HG02870 (cell line): Measurements from ENCODE around the gene KLHL9.
"Not testable (repeated sequence)": the region's sequence is repeated elsewhere in the genome, so short reads cannot be mapped to it uniquely, and the experiment has no call there.

Experiments
- ATAC-seq: cut with Tn5 transposase; IDR thresholded peaks from one replicate; pipeline ENCODE4 v1.9.1; 2021; ENCODE audit warnings: mild to moderate bottlenecking, moderate library complexity; ENCODE audit not compliant: unreplicated experiment

The KLHL9 gene

DNA sequence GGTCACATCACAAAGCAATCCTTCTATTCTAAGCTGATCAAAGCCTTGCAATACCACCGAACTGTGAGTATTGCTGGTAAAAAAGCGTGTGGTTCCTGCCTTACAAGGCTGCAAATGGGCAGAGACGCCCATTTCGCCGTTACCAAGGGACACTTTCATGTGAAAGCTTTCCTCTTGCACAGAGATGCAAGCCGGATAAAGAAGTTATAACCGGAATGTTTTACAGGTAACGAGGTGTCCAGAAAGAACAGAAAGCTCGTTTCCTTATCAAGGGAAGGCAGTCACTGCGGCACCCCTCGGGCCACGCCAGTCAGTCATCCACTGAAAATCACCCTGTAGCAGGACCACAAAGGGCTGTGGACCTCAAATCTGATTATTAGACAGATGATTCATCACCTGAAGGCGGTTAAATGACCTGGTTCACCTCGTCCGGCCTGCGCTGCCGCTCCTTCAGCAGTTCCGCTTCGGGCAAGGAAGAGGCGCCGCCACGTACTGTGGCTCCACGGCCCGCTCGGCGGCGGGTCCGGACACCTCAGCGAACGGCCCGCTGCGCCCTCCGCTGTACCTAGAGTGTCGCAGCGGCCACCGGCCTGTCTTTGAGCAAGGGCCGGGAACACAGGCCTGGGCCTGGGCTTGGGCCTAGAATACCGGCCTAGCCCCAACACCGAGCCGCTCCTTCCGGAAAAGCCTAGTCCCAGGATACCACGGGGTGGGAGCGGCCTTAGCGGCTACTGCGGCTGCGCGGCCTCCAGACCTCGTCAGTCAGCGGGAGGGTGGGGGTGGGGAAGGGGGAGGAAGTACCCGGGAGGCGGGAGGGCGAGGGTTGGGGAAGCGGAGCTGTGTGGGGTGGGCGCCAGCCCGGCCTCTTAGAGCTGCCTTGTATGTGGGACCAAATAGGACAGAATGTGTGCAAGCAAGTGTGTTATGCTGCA, at the start of gene KLHL9:
Gene KLHL9 (minus strand): TSS at position 704 of the 932 bp plus-strand sequence. CDS start 545 bp downstream, at position 159.
- ATAC-seq, result peak; percentile 93

- no peak for ATAC-seq
These were observed 48.4 kb upstream of the KLHL9 start for GRCh38 chr9:21383627-21384026.

DNA sequence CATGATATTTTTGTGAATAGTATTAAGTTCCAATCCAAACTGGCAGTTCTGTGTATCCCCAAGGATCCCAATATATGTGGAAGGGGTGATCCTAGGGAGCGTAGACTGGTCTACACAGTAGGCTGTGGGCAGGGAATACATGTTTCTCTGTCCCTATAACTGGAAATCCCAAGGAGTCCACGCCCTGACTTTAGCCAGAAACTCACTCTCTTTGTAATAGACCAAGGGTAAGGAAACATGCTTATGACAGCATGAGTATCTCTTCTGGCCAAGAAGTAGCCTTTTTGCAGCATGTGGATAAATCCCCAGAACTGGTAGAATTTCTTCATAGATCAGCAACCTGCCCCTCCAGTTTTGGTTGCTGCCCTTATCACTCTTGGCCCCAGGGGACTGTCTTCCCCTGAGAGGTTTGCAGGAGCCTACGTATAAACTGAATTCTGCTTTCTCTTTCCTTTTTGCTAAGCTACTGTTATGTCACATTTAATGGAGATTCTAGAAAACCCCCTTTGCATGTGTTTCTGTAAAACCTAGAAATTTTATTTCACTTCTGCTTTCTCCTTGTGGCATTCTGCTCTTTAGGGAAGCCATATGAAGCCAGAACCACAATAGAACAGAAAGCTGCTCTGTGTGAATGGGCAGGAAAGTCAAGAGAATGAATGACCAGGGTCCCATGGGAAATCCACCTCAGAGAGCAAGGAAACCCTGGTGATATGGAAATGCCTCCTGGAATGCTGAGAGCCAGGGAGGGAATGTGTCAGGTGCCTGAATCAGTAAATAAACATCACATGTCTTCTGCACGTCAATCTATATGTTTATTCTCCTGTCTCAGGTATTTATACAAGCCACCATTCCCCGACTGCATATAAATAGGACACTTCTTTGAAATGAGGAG, 46.5 kb upstream of the KLHL9 start:
- ATAC-seq, result peak; percentile 99

DNA sequence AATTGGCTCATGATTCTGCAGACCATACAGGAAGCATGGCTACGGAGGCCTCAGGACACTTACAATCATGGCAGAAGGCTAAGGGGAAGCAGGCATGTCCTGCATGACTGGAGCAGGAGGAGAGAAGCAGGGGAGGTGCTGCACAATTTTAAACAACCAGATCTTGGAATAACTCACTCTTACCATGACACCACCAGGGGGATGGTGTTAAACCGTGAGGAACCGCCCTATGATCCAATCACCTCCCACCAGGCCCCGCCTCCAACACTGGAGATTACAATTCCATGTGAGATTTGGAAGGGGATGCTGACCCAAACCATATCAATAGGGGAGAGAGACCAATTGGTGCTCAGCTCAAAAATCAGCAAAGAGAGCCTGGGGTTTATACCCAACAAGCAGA, 36.3 kb upstream of the KLHL9 start:
- not testable (repeated sequence) for ATAC-seq

DNA sequence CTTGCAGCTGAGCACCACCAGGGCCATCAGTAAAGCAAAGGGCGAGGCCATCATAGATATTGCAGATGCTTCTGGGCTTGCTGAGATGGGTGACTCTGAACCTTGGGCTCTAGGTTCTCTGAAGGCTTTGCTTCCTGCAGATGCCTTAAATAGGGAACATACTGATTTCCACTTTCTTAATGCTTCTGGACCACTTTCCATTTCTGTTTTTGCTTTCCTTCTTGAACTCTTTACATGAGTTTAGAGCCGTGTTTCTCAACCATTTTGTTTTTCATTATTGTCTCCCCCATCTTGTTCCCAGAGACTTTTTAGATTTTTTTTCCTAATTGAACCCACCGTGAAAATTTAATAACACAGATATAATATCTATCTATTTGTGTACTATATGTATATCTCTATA, 32.8 kb upstream of the KLHL9 start, which contains the start of gene IFNA13:
Gene IFNA13 (minus strand): TSS at position 101 of the 400 bp plus-strand sequence. CDS start 47 bp downstream, at position 54.
- ATAC-seq, result no peak

- peak; percentile 97 for ATAC-seq
These were observed 32.0 kb upstream of the KLHL9 start for GRCh38 chr9:21367169-21367568.

GRCh38 chr9:21362287-21362686, 27.1 kb upstream of the KLHL9 start:
- ATAC-seq, result no peak

- peak; percentile 93 for ATAC-seq
These were observed 22.6 kb upstream of the KLHL9 start for GRCh38 chr9:21357479-21358460.

- ATAC-seq, result no peak
These were observed 15.6 kb upstream of the KLHL9 start, which contains the start of gene IFNA6 for GRCh38 chr9:21350787-21351186. Gene IFNA6, minus strand, starts transcription at chr9:21350887. Its CDS starts 0 bp downstream, at chr9:21350887.

GRCh38 chr9:21348430-21348970, 13.3 kb upstream of the KLHL9 start:
- ATAC-seq, result no peak

DNA sequence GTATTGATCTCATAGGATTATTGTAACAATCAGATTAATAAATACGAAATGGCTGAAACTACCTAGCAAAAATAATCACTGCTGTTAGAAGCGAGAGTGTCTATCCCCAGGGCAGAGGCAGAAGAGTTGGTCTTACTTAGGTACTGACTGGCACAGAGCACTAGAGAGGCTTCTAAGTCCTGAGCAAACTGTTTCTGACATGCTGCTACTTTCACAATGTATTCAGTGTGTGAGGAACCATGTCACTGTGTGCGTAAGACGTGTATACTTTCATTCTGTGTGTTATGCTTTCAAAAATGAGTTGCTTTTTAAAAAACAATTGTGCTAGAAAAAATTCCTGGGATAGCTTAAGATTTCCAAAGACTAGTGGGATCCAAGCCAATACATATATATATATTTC, 5.5 kb upstream of the KLHL9 start:
- no peak for ATAC-seq

- ATAC-seq, result no peak
These were observed 1.3 kb upstream of the KLHL9 start for GRCh38 chr9:21336457-21336856.

DNA sequence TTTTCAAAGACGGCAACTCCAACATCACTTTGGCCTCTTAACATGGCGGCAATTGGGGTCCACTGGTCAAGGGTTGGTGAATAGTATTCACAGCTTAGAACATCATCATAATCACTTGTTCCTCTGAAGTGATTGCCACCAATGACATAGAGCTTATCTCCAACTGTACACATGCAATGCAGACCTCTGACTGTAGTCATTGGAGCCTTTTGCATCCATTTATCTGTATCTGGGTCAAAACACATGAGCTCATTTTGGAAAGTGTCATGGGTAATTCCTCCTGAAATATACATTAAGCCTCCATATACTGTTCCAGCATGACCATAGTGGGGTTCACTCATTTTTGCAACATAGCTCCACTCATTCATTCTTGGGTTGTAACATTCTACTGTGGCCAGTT, 2.0 kb downstream of the KLHL9 start:
- ATAC-seq, result no peak

DNA sequence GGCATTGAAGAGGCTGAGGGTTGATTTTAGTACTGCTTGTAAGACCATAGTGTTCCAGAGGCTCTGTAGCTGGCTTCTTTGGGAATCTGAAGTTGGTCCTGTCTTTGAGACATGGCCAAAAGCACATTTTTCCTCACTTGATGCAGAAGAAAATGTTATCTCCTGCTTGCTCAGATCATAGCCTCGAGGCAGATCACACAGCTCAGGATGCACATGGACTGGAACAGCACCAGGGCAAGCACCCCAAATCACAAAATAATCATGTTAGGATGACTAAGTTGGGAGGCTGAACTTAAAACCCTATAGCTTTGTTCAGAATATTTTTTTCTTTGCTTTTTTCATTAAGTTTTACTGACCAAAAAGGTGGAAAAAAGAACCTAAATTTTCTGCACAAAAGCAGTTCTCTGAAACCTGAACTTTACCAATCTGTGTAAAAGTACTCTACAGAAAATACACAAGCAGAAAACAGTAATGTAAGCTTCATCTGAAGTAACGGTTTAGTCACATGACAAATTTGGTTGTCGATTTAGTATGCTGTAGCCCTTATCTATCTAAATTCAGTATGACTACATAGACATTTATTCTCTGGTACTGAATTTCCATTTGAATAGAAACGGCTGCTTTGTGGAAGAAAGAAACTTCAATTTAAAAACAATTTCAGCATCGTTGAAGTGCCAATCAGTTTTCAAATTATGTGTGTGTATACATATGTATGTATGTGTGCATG, 3.4 kb downstream of the KLHL9 start:
- ATAC-seq, result no peak

- peak; percentile 79 for ATAC-seq
These were observed 8.6 kb downstream of the KLHL9 start for GRCh38 chr9:21326526-21327139.

- ATAC-seq, result no peak
These were observed 11.2 kb downstream of the KLHL9 start for GRCh38 chr9:21324047-21324446.

DNA sequence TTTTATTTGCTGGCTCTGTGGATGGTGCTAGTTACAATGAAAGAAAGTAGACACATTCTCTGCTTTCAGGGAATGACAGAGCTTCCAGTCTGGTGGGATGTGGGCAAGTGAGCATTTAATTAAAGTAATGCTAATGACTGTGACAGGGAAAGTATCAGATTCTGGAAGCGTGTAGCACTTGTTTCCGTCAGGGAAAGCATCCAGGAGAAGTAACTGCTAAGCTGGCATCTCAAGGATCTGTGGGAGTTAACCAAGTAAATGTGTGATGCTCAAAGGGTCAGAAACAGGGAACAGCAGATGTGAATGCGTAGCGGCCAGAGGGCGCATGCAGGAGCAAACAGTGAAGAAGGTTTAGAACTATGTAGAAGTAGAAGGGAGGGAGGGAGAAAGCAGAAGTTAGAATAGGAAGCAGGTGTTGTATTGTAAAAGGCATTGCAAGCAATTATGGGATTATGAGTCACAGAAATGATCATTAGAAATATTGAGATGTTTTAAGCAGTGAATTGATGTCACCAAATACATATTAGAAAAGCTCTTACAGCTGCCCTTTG, 12.2 kb downstream of the KLHL9 start:
- ATAC-seq, result no peak

DNA sequence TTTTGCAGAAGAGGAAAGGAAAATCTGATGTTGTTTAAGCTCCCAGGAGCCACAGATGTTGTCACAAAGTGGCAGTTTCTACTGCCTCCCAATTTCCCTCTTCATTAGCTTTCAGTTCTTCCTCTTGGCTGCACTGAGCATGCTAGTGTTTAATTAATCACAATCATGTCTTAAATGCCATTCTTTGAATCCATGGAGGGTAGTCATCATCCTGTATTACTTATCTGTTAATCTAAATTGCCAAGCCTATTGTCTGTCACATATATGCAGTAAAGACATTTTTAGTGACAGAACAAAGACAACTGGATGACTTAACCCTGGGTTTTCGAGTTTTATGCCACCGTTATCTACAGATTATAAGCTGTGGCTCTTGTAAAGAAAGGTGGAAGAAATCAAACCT, 14.7 kb downstream of the KLHL9 start:
- ATAC-seq, result no peak
